ENCODE measurements around the gene PEX5L. TPM values are rescaled to one million over a fixed set of nuclear protein-coding genes. Genes with fewer than 3 reads are reported as not detected.

The PEX5L gene
- polyA plus RNA-seq, 1 experiment = not detected

- CTCF ChIA-PET = interaction anchor here (0.6 to 2.4 kb wide), 3 partner anchors 15 to 829 kb away, joined by 3 to 12 read pairs (median 3); no protein-coding TSS in a partner anchor
These were observed 270.2 kb downstream of the PEX5L start for GRCh38 chr3:179766416-179767133.

GRCh38 chr3:179765396-179765795, 271.3 kb downstream of the PEX5L start:
- POLR2A ChIA-PET = no interaction called here
- H3K36me3 ChIP-seq (ENCODE audit: control insufficient read depth, insufficient read depth, low read length) = no peaks in the 10 kb centered on the region
- no peak overlapping the region for H3K4me3 ChIP-seq (ENCODE audit: low read depth, low read length)
- no peak for TF ChIP-seq CTCF (IDR thresholded peaks at IDR 0.05; ENCODE audit: insufficient read depth, low read depth, low read length)
- CTCF ChIA-PET = interaction anchor here (0.6 to 1.0 kb wide), 2 partner anchors 113 to 165 kb away, joined by 4 read pairs; partner anchors contain the start of gene USP13
- peak; percentile 2 for DNase-seq (ENCODE audit: low read depth)
- H3K27me3 ChIP-seq (ENCODE audit: control insufficient read depth, insufficient read depth, low read length) = no peaks in the 10 kb centered on the region

More at GRCh38 chr3:179766416-179767133, 270.2 kb downstream of the PEX5L start:
- no peak for TF ChIP-seq CTCF (IDR thresholded peaks at IDR 0.05; ENCODE audit: insufficient read depth, low read depth, low read length)
- POLR2A ChIA-PET = no interaction called here
- H3K27me3 ChIP-seq (ENCODE audit: control insufficient read depth, insufficient read depth, low read length) = no peaks in the 10 kb centered on the region
- H3K36me3 ChIP-seq (ENCODE audit: control insufficient read depth, insufficient read depth, low read length) = no peaks in the 10 kb centered on the region
- DNase-seq (ENCODE audit: low read depth) = no peak
- H3K4me3 ChIP-seq (ENCODE audit: low read depth, low read length) = no peak overlapping the region

- CTCF ChIA-PET = interaction anchor here (1.1 to 2.1 kb wide), 2 partner anchors 10 to 11 kb away, joined by 3 to 5 read pairs; no protein-coding TSS in a partner anchor
- no peak for TF ChIP-seq CTCF (IDR thresholded peaks at IDR 0.05; ENCODE audit: insufficient read depth, low read depth, low read length)
- DNase-seq (ENCODE audit: low read depth) = no peak
- H3K36me3 ChIP-seq (ENCODE audit: control insufficient read depth, insufficient read depth, low read length) = peaks cover 1% of the 10 kb centered on the region; the same call in 1 of the 2 replicates
- H3K4me3 ChIP-seq (ENCODE audit: low read depth, low read length) = no peak overlapping the region
- POLR2A ChIA-PET = no interaction called here
- no peaks in the 10 kb centered on the region for H3K27me3 ChIP-seq (ENCODE audit: control insufficient read depth, insufficient read depth, low read length)
These were observed 275.8 kb downstream of the PEX5L start for GRCh38 chr3:179760944-179761343.

GRCh38 chr3:179750720-179751328, 285.9 kb downstream of the PEX5L start:
- POLR2A ChIA-PET = no interaction called here
- no peak for DNase-seq (ENCODE audit: low read depth)
- Histone ChIP-seq H3K27me3 (ENCODE audit: control insufficient read depth, insufficient read depth, low read length) (no peaks in the 10 kb centered on the region), H3K4me3 (ENCODE audit: low read depth, low read length) (no peak overlapping the region), H3K36me3 (ENCODE audit: control insufficient read depth, insufficient read depth, low read length) (no peaks in the 10 kb centered on the region)
- CTCF ChIA-PET = interaction anchor here (1.0 to 2.9 kb wide), 5 partner anchors 9 to 21 kb away, joined by 4 to 16 read pairs (median 5); no protein-coding TSS in a partner anchor
- peak; percentile 63 for TF ChIP-seq CTCF (IDR thresholded peaks at IDR 0.05; ENCODE audit: insufficient read depth, low read depth, low read length)

GRCh38 chr3:179745716-179746115, 291.0 kb downstream of the PEX5L start:
- H3K27me3 ChIP-seq (ENCODE audit: control insufficient read depth, insufficient read depth, low read length) = no peaks in the 10 kb centered on the region
- DNase-seq (ENCODE audit: low read depth) = no peak
- no peak overlapping the region for H3K4me3 ChIP-seq (ENCODE audit: low read depth, low read length)
- no peaks in the 10 kb centered on the region; the same call in 1 of the 2 replicates for H3K36me3 ChIP-seq (ENCODE audit: control insufficient read depth, insufficient read depth, low read length)
- no peak for TF ChIP-seq CTCF (IDR thresholded peaks at IDR 0.05; ENCODE audit: insufficient read depth, low read depth, low read length)
- POLR2A ChIA-PET = no interaction called here
- CTCF ChIA-PET = no interaction called here

Measured in BJ (cell line).